Measurements from ENCODE around the gene CNTN4. TPM values are rescaled to one million over a fixed set of nuclear protein-coding genes. Genes with fewer than 3 reads are reported as not detected.

The CNTN4 gene
- total RNA-seq, 1 experiment from 2014 or later: 0.12 TPM

GRCh38 chr3:2377281-2377680 lies 278.6 kb downstream of the CNTN4 start:
- Mint-ChIP-seq H3K9me3 (ENCODE audit: unreplicated experiment) (no peaks in the 10 kb centered on the region), H3K36me3 (ENCODE audit: insufficient read depth, unreplicated experiment) (no peaks in the 10 kb centered on the region), H3K4me1 (ENCODE audit: insufficient read depth, unreplicated experiment) (no peaks in the 10 kb centered on the region), H3K27ac (ENCODE audit: low read depth, unreplicated experiment) (no peak overlapping the region), H3K27me3 (ENCODE audit: insufficient read depth, unreplicated experiment) (peaks cover 53% of the 10 kb centered on the region), H3K4me3 (ENCODE audit: unreplicated experiment) (no peak overlapping the region)
- ChIA-PET CTCF (interaction anchor here (0.6 kb wide), 1 partner anchor 42 kb away, joined by 4 read pairs; no protein-coding TSS in a partner anchor), POLR2A (no interaction called here)
- no TSS peak for BruUV-seq (replicated peaks)
- no peak for DNase-seq (ENCODE audit: unreplicated experiment)
- TF ChIP-seq CTCF (IDR thresholded peaks at IDR 0.05; ENCODE audit: unreplicated experiment): no peak
- intact Hi-C loops (cut with micrococcal nuclease): no loop called here

GRCh38 chr3:2390926-2391532 lies 292.4 kb downstream of the CNTN4 start:
- Mint-ChIP-seq H3K4me1 (ENCODE audit: insufficient read depth, unreplicated experiment) (no peaks in the 10 kb centered on the region), H3K9me3 (ENCODE audit: unreplicated experiment) (no peaks in the 10 kb centered on the region), H3K4me3 (ENCODE audit: unreplicated experiment) (no peak overlapping the region), H3K36me3 (ENCODE audit: insufficient read depth, unreplicated experiment) (no peaks in the 10 kb centered on the region), H3K27ac (ENCODE audit: low read depth, unreplicated experiment) (no peak overlapping the region), H3K27me3 (ENCODE audit: insufficient read depth, unreplicated experiment) (peaks cover 22% of the 10 kb centered on the region)
- BruUV-seq (replicated peaks): no TSS peak
- TF ChIP-seq CTCF (IDR thresholded peaks at IDR 0.05; ENCODE audit: unreplicated experiment): no peak
- ChIA-PET CTCF (interaction anchor here (0.6 kb wide), 1 partner anchor 32 kb away, joined by 3 read pairs; no protein-coding TSS in a partner anchor), POLR2A (no interaction called here)
- no peak for DNase-seq (ENCODE audit: unreplicated experiment)
- intact Hi-C loops (cut with micrococcal nuclease): no loop called here

- no peak overlapping the region for H3K4me3 Mint-ChIP-seq (ENCODE audit: unreplicated experiment)
- ChIA-PET POLR2A (no interaction called here), CTCF (interaction anchor here (0.7 kb wide), 1 partner anchor 1116 kb away, joined by 3 read pairs; no protein-coding TSS in a partner anchor)
- BruUV-seq (replicated peaks): no TSS peak
- peaks cover 21% of the 10 kb centered on the region for H3K27me3 Mint-ChIP-seq (ENCODE audit: insufficient read depth, unreplicated experiment)
- no peak overlapping the region for H3K27ac Mint-ChIP-seq (ENCODE audit: low read depth, unreplicated experiment)
- intact Hi-C loops (cut with micrococcal nuclease): no loop called here
- H3K4me1 Mint-ChIP-seq (ENCODE audit: insufficient read depth, unreplicated experiment): no peaks in the 10 kb centered on the region
- DNase-seq (ENCODE audit: unreplicated experiment): no peak
- TF ChIP-seq CTCF (IDR thresholded peaks at IDR 0.05; ENCODE audit: unreplicated experiment): no peak
- H3K9me3 Mint-ChIP-seq (ENCODE audit: unreplicated experiment): no peaks in the 10 kb centered on the region
- H3K36me3 Mint-ChIP-seq (ENCODE audit: insufficient read depth, unreplicated experiment): no peaks in the 10 kb centered on the region
Observed at GRCh38 chr3:2391896-2392295, 293.2 kb downstream of the CNTN4 start.

- TF ChIP-seq CTCF (IDR thresholded peaks at IDR 0.05; ENCODE audit: unreplicated experiment): no peak
- Mint-ChIP-seq H3K9me3 (ENCODE audit: unreplicated experiment) (no peaks in the 10 kb centered on the region), H3K27ac (ENCODE audit: low read depth, unreplicated experiment) (no peak overlapping the region), H3K4me1 (ENCODE audit: insufficient read depth, unreplicated experiment) (no peaks in the 10 kb centered on the region), H3K36me3 (ENCODE audit: insufficient read depth, unreplicated experiment) (no peaks in the 10 kb centered on the region), H3K4me3 (ENCODE audit: unreplicated experiment) (no peak overlapping the region), H3K27me3 (ENCODE audit: insufficient read depth, unreplicated experiment) (peaks cover 21% of the 10 kb centered on the region)
- ChIA-PET POLR2A (no interaction called here), CTCF (interaction anchor here (0.6 kb wide), 1 partner anchor 1125 kb away, joined by 5 read pairs; no protein-coding TSS in a partner anchor)
- intact Hi-C loops (cut with micrococcal nuclease): no loop called here
- no TSS peak for BruUV-seq (replicated peaks)
- no peak for DNase-seq (ENCODE audit: unreplicated experiment)
Observed at GRCh38 chr3:2392981-2393380, 294.3 kb downstream of the CNTN4 start.
